SJCRH30 (cell line): ENCODE measurements around the gene DCAF11. TPM values are rescaled to one million over a fixed set of nuclear protein-coding genes. Genes with fewer than 3 reads are reported as not detected.

Experiments used
- DNase-seq, 2 experiments: peaks; one replicate each; pipeline ENCODE4 v3.0.0-alpha.2; 2015 to 2020
- H3K27ac ChIP-seq: fragments of 250-450 bp; sonication (Bioruptor Pico); 2 replicates; pipeline ENCODE4 v1.5.1; 2020; ENCODE audit warnings: mild to moderate bottlenecking, moderate library complexity
- H3K27me3 ChIP-seq: fragments of 250-450 bp; sonication (Bioruptor Pico); 2 replicates; pipeline ENCODE4 v1.5.1; 2020; ENCODE audit warnings: mild to moderate bottlenecking, moderate library complexity
- H3K36me3 ChIP-seq: fragments of 250-450 bp; sonication (Bioruptor Pico); 2 replicates; pipeline ENCODE4 v1.5.1; 2020; ENCODE audit warnings: mild to moderate bottlenecking, moderate library complexity
- H3K4me1 ChIP-seq: fragments of 250-450 bp; sonication (Bioruptor Pico); 2 replicates; pipeline ENCODE4 v1.5.1; 2020; ENCODE audit warnings: mild to moderate bottlenecking, moderate library complexity
- H3K4me3 ChIP-seq: fragments of 250-450 bp; sonication (Bioruptor Pico); 2 replicates; pipeline ENCODE4 v1.5.1; 2020; ENCODE audit warnings: mild to moderate bottlenecking, moderate library complexity
- H3K9me3 ChIP-seq: fragments of 250-450 bp; sonication (Bioruptor Pico); replicated peaks from 2 replicates; pipeline ENCODE4 v1.5.1; 2020; ENCODE audit warnings: mild to moderate bottlenecking, moderate library complexity
- total RNA-seq: library from RNA; depleted of rRNA; stranded (reverse); fragments of >200 nt; shearing (Covaris generic); gene quantifications from 2 replicates; pipeline ENCODE4 v1.2.3, GENCODE V29; 2014

The DCAF11 gene
- total RNA-seq, 1 experiment from 2014 or later = 82.0 TPM

GRCh38 chr14:24084440-24084839, 30.1 kb upstream of the DCAF11 start:
- Histone ChIP-seq H3K36me3 (no peaks in the 10 kb centered on the region), H3K27ac (no peak overlapping the region), H3K9me3 (no peaks in the 10 kb centered on the region), H3K27me3 (0 out of 2 replicates have a peak, but pooled peaks cover 2% of the 10 kb centered on the region), H3K4me1 (peaks cover 8% of the 10 kb centered on the region; the same call in 1 of the 2 replicates), H3K4me3 (no peak overlapping the region)
- no peak for DNase-seq

- DNase-seq = no peak
- H3K36me3 ChIP-seq = no peaks in the 10 kb centered on the region
- no peaks in the 10 kb centered on the region for H3K9me3 ChIP-seq
- 0 out of 2 replicates have a peak, but pooled peaks cover 2% of the 10 kb centered on the region for H3K27me3 ChIP-seq
- no peak overlapping the region for H3K27ac ChIP-seq
- H3K4me1 ChIP-seq = peaks cover 8% of the 10 kb centered on the region; the same call in 1 of the 2 replicates
- H3K4me3 ChIP-seq = no peak overlapping the region
These were observed 29.4 kb upstream of the DCAF11 start for GRCh38 chr14:24085215-24085614.

GRCh38 chr14:24086193-24086955, 28.2 kb upstream of the DCAF11 start:
- H3K27ac ChIP-seq = no peak overlapping the region; the same call in 1 of the 2 replicates
- no peaks in the 10 kb centered on the region for H3K36me3 ChIP-seq
- no peak overlapping the region for H3K4me3 ChIP-seq
- peaks cover 8% of the 10 kb centered on the region; the same call in 1 of the 2 replicates for H3K4me1 ChIP-seq
- DNase-seq = peak; percentile 71 to 75
- H3K27me3 ChIP-seq = no peaks in the 10 kb centered on the region
- no peaks in the 10 kb centered on the region for H3K9me3 ChIP-seq

- DNase-seq = no peak
These were observed 27.6 kb upstream of the DCAF11 start for GRCh38 chr14:24087004-24087403.

GRCh38 chr14:24088095-24088494, 26.5 kb upstream of the DCAF11 start:
- H3K36me3 ChIP-seq = no peaks in the 10 kb centered on the region
- H3K27ac ChIP-seq = no peak overlapping the region
- no peaks in the 10 kb centered on the region for H3K9me3 ChIP-seq
- no peak overlapping the region for H3K4me3 ChIP-seq
- peaks cover 8% of the 10 kb centered on the region; the same call in 1 of the 2 replicates for H3K4me1 ChIP-seq
- no peaks in the 10 kb centered on the region for H3K27me3 ChIP-seq
- DNase-seq = no peak

More at GRCh38 chr14:24087004-24087403, 27.6 kb upstream of the DCAF11 start:
- Histone ChIP-seq H3K27me3 (no peaks in the 10 kb centered on the region), H3K4me1 (peaks cover 8% of the 10 kb centered on the region; the same call in 1 of the 2 replicates), H3K27ac (no peak overlapping the region; the same call in 1 of the 2 replicates), H3K36me3 (no peaks in the 10 kb centered on the region), H3K4me3 (no peak overlapping the region), H3K9me3 (no peaks in the 10 kb centered on the region)

GRCh38 chr14:24089890-24090289, 24.7 kb upstream of the DCAF11 start:
- DNase-seq = no peak
- Histone ChIP-seq H3K27ac (no peak overlapping the region), H3K4me3 (no peak overlapping the region), H3K36me3 (no peaks in the 10 kb centered on the region), H3K9me3 (no peaks in the 10 kb centered on the region), H3K27me3 (no peaks in the 10 kb centered on the region), H3K4me1 (peaks cover 11% of the 10 kb centered on the region; the same call in 1 of the 2 replicates)

- H3K27ac ChIP-seq = no peak overlapping the region
- H3K36me3 ChIP-seq = no peaks in the 10 kb centered on the region; the same call in 1 of the 2 replicates
- H3K4me1 ChIP-seq = peaks cover 13% of the 10 kb centered on the region
- no peaks in the 10 kb centered on the region for H3K9me3 ChIP-seq
- no peaks in the 10 kb centered on the region for H3K27me3 ChIP-seq
- H3K4me3 ChIP-seq = no peak overlapping the region
- no peak for DNase-seq
These were observed 22.5 kb upstream of the DCAF11 start for GRCh38 chr14:24092110-24092504.

GRCh38 chr14:24092505-24093206, 21.9 kb upstream of the DCAF11 start:
- no peaks in the 10 kb centered on the region for H3K9me3 ChIP-seq
- no peak overlapping the region for H3K27ac ChIP-seq
- H3K27me3 ChIP-seq = no peaks in the 10 kb centered on the region
- no peak for DNase-seq
- no peaks in the 10 kb centered on the region; the same call in 1 of the 2 replicates for H3K36me3 ChIP-seq
- no peak overlapping the region for H3K4me3 ChIP-seq
- H3K4me1 ChIP-seq = peaks cover 10% of the 10 kb centered on the region

- Histone ChIP-seq H3K27ac (peak overlapping the region; percentile 12; the same call in 1 of the 2 replicates), H3K4me3 (peak overlapping the region; percentile 85), H3K9me3 (no peaks in the 10 kb centered on the region), H3K4me1 (peaks cover 10% of the 10 kb centered on the region), H3K27me3 (no peaks in the 10 kb centered on the region), H3K36me3 (no peaks in the 10 kb centered on the region; the same call in 1 of the 2 replicates)
- DNase-seq = no peak
These were observed 21.2 kb upstream of the DCAF11 start for GRCh38 chr14:24093207-24093900.

- peak; percentile 96 for DNase-seq
- H3K4me3 ChIP-seq = peak within 1 kb of the TSS; percentile 85
- H3K9me3 ChIP-seq = no peaks in the 10 kb centered on the region
- peaks cover 10% of the 10 kb centered on the region for H3K4me1 ChIP-seq
- peak within 1 kb of the TSS; percentile 67 for H3K27ac ChIP-seq
- no peaks in the 10 kb centered on the region; the same call in 1 of the 2 replicates for H3K36me3 ChIP-seq
- H3K27me3 ChIP-seq = no peaks in the 10 kb centered on the region
These were observed 20.4 kb upstream of the DCAF11 start, which contains the start of gene PCK2 for GRCh38 chr14:24093901-24094840. PCK2 (plus strand) TSS chr14:24094311; CDS start chr14:24094406, 95 bp downstream.

- Histone ChIP-seq H3K36me3 (peaks cover 3% of the 10 kb centered on the region), H3K27ac (peak overlapping the region; percentile 67), H3K4me3 (peak overlapping the region; percentile 85), H3K4me1 (peaks cover 10% of the 10 kb centered on the region), H3K27me3 (no peaks in the 10 kb centered on the region), H3K9me3 (no peaks in the 10 kb centered on the region)
- peak in 1 of 2 experiments; percentile 30 for DNase-seq
These were observed 19.7 kb upstream of the DCAF11 start for GRCh38 chr14:24094841-24095270.

GRCh38 chr14:24095271-24096068, 19.1 kb upstream of the DCAF11 start:
- peak overlapping the region; percentile 67 for H3K27ac ChIP-seq
- H3K4me3 ChIP-seq = peak overlapping the region; percentile 85
- peaks cover 6% of the 10 kb centered on the region for H3K36me3 ChIP-seq
- peak; percentile 83 to 85 for DNase-seq
- H3K27me3 ChIP-seq = no peaks in the 10 kb centered on the region
- peaks cover 10% of the 10 kb centered on the region for H3K4me1 ChIP-seq
- no peaks in the 10 kb centered on the region for H3K9me3 ChIP-seq
